ENCODE results near the gene ULBP3. TPM values are rescaled to one million over a fixed set of nuclear protein-coding genes. Genes with fewer than 3 reads are reported as not detected.

Gene ULBP3
- total RNA-seq, 2 donors from 2014 or later: 1.8 to 1.9 TPM

DNA sequence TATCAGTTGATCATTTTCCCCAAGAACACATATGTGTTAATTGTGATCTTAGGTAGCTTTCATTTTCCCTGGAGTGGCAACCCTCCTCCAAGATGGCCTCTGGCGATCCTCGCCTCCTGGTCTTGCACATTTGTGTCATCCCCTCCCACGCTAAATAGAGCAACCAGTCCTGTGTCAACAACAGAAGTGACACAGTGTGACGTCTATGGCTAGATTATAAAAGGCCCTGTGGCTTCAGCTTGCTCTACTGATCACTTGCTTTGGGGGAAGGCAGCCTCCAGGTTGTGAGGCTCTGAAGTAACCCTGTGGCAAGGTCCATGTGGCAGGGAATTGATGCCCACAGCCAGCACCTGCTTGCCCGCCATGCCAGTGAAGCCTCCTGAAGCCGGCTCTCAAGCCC lies 43.3 kb upstream of the ULBP3 start:
- Histone ChIP-seq H3K27me3 (no peaks in the 10 kb centered on the region), H3K9me3 (no peaks in the 10 kb centered on the region), H3K36me3 (no peaks in the 10 kb centered on the region), H3K9ac (ENCODE audit: low read depth in 2 of 2, low read length in 2 of 2) (no peak overlapping the region), H3K27ac (no peak overlapping the region), H3K4me3 (no peak overlapping the region), H3K4me1 (no peaks in the 10 kb centered on the region)
- DNase-seq: no peak
- TF ChIP-seq, protein P1, sequence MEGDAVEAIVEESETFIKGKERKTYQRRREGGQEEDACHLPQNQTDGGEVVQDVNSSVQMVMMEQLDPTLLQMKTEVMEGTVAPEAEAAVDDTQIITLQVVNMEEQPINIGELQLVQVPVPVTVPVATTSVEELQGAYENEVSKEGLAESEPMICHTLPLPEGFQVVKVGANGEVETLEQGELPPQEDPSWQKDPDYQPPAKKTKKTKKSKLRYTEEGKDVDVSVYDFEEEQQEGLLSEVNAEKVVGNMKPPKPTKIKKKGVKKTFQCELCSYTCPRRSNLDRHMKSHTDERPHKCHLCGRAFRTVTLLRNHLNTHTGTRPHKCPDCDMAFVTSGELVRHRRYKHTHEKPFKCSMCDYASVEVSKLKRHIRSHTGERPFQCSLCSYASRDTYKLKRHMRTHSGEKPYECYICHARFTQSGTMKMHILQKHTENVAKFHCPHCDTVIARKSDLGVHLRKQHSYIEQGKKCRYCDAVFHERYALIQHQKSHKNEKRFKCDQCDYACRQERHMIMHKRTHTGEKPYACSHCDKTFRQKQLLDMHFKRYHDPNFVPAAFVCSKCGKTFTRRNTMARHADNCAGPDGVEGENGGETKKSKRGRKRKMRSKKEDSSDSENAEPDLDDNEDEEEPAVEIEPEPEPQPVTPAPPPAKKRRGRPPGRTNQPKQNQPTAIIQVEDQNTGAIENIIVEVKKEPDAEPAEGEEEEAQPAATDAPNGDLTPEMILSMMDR (IDR thresholded peaks at IDR 0.05): no peak
- intact Hi-C loops (cut with DNase I): no loop called here

DNA sequence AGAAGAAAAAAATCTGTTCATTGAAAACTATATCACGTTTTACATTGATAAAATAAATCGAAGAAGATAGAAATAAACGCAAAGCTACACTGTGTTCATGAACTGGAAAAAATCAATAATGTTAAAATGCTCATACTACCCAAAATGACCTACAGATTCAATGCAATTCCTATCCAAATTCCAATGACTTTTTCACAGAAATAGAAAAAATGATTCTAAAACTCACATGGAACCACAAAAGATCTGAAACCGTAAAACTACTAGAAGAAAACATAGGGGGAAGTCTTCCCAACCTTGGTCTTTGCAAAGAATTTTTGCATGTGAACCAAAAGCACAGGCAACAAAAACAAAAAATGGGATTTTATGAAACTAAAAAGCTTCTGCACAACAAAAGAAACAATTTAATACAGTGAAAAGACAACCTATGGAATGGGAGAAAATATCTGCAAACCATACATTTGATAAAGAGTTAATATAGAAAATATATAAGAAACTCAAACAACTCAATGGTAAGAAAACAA lies 33.9 kb upstream of the ULBP3 start:
- no peaks in the 10 kb centered on the region for H3K36me3 ChIP-seq
- H3K4me3 ChIP-seq: no peak overlapping the region
- intact Hi-C loops (cut with DNase I): no loop called here
- H3K4me1 ChIP-seq: no peaks in the 10 kb centered on the region
- H3K9ac ChIP-seq (ENCODE audit: low read depth in 2 of 2, low read length in 2 of 2): no peak overlapping the region
- TF ChIP-seq, protein P1 (IDR thresholded peaks at IDR 0.05): no peak
- H3K27me3 ChIP-seq: no peaks in the 10 kb centered on the region
- no peak overlapping the region for H3K27ac ChIP-seq
- H3K9me3 ChIP-seq: no peaks in the 10 kb centered on the region
- DNase-seq: no peak

DNA sequence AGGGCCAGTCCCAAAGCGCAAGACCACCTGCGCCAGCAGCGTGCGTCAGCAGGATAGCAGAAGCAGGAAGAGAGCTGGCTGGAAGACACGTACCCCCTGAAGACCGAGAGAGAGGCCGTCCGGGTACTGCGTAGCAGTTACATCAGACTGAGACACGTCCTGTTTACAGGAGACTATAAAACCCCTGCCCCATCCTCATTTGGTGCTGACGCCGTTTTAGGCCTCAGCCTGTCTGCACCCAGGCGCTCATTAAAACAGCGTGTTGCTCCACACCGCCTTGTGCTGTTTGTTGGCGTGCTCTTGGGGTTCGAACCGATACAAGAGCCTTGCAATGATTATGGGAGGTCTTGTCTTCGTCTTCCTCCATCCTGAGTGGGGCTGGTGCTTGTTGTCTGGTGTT lies 31.8 kb upstream of the ULBP3 start:
- Histone ChIP-seq H3K27ac (no peak overlapping the region), H3K27me3 (no peaks in the 10 kb centered on the region), H3K4me1 (no peaks in the 10 kb centered on the region), H3K4me3 (no peak overlapping the region), H3K9ac (ENCODE audit: low read depth in 2 of 2, low read length in 2 of 2) (no peak overlapping the region), H3K36me3 (no peaks in the 10 kb centered on the region), H3K9me3 (no peaks in the 10 kb centered on the region)
- no peak for DNase-seq
- intact Hi-C loops (cut with DNase I): no loop called here
- TF ChIP-seq, protein P1 (IDR thresholded peaks at IDR 0.05): no peak

DNA sequence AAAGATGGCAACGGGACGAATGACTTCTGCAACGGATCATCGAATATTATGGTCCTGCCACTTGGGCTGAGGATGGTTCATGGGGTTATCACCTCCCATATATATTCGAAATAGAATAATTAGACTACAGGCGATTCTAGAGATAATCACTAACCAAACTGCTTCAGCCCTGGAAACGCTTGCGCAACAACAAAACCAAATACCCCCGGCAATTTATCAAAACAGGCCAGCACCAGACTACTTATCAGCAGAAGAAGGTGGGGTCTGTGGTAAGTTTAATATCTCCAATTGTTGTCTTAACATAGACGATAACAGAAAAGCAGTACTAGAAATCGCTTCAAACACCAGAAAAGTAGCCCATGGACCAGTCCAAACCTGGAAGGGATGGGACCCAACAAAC lies 31.0 kb upstream of the ULBP3 start:
- Histone ChIP-seq H3K4me3 (no peak overlapping the region), H3K27me3 (no peaks in the 10 kb centered on the region), H3K4me1 (no peaks in the 10 kb centered on the region), H3K9me3 (no peaks in the 10 kb centered on the region), H3K36me3 (no peaks in the 10 kb centered on the region), H3K27ac (no peak overlapping the region), H3K9ac (ENCODE audit: low read depth in 2 of 2, low read length in 2 of 2) (no peak overlapping the region)
- TF ChIP-seq, protein P1 (IDR thresholded peaks at IDR 0.05): no peak
- intact Hi-C loops (cut with DNase I): no loop called here
- no peak for DNase-seq

DNA sequence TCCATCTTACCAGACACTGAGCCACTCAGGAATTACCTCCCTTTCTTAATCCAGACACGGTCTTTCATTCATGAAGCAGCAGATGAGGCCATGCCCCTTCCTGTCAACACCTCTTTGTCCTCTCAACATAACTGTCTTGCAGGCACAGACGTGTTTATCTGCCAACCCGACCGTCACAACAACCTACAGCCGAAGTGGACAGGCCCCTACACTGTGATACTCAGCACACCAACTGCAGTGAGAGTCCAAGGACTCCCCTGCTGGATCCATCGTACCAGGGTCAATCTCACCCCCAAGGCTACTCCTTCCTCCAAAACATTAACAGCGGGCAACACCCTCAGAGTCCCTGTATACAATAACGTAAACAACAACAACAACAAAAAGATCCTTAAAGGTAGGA lies 30.6 kb upstream of the ULBP3 start:
- TF ChIP-seq, protein P1 (IDR thresholded peaks at IDR 0.05): no peak
- no peak for DNase-seq
- Histone ChIP-seq H3K36me3 (no peaks in the 10 kb centered on the region), H3K4me3 (no peak overlapping the region), H3K27ac (no peak overlapping the region), H3K9me3 (no peaks in the 10 kb centered on the region), H3K4me1 (no peaks in the 10 kb centered on the region), H3K27me3 (no peaks in the 10 kb centered on the region), H3K9ac (ENCODE audit: low read depth in 2 of 2, low read length in 2 of 2) (no peak overlapping the region)
- intact Hi-C loops (cut with DNase I): no loop called here

Measured in colonic mucosa (tissue), 4 donors.